Effector CD4-positive, alpha-beta T cell (primary cell): ENCODE data around the gene EPM2A.
"Not testable (repeated sequence)": the region's sequence is repeated elsewhere in the genome, so short reads cannot be mapped to it uniquely, and the experiment has no call there.

ENCODE experiments used
- DNase-seq: peaks from one replicate; pipeline ENCODE4 v3.0.0-alpha.2; 2020

Gene EPM2A

GRCh38 chr6:145729887-145730286, 5.4 kb downstream of the EPM2A start:
- DNase-seq: no peak

GRCh38 chr6:145728444-145729385, 6.6 kb downstream of the EPM2A start:
- DNase-seq: no peak

- no peak for DNase-seq
Measured at GRCh38 chr6:145727817-145728388, 7.4 kb downstream of the EPM2A start.

GRCh38 chr6:145725570-145725969, 9.8 kb downstream of the EPM2A start:
- no peak for DNase-seq

- no peak for DNase-seq
Measured at GRCh38 chr6:145723646-145724045, 11.7 kb downstream of the EPM2A start.

DNA sequence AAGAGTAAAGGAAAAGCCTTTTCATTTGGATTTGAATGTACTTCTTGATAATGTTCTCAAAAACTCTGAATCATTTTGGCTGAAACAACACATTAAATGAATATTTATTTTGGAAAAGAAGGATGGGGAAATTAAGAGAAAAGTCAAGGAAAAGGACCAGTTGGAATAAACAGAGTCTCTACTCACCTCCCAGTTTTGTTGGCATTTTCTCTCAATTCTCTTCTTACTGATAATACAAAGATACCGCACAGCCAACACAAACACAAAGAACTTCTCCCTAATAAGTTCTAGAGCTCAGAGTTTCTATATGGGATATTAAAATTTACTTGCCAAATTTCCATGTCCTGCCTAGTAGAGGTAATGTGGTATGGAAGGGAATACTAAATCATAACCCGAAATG, 13.1 kb downstream of the EPM2A start:
- DNase-seq: no peak

GRCh38 chr6:145721144-145721543, 14.2 kb downstream of the EPM2A start:
- no peak for DNase-seq

DNA sequence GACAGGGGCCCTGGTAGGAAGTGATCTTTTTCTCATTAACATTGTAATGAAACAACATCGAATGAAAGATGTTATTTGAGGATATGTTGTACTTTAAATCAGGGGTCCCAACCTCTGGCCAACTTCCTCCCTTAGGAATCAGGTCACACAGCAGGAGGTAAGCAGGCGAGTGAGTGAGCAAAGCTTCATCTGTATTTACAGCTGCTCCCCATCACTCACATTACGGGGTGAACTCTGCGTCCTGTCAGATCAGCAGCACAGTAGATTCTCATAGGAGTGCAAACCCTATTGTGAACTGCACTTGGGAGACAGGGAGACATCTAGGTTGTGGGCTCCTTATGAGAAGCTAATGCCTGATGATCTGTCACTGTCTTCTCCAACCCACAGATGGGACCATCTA, 19.9 kb downstream of the EPM2A start:
- no peak for DNase-seq

DNA sequence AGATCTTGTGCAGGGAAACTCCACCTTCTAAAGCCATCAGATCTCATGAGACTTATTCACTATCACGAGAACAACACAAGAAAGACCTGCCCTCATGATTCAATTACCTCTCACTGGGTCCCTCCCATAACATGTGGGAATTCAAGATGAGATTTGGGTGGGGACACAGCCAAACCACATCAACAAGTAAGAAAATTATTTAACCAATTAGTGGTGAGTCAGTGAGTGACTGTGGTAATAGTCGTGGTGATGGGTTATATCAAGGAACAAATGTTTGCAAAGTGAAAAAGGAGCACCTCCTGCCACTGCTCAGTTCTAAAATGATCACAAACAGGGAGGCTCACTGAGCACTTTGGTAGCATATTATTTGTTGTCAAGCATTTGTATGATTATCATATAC, 20.6 kb downstream of the EPM2A start:
- no peak for DNase-seq

- no peak for DNase-seq
Measured at GRCh38 chr6:145713773-145714172, 21.5 kb downstream of the EPM2A start.

GRCh38 chr6:145711372-145711771, 23.9 kb downstream of the EPM2A start:
- no peak for DNase-seq

DNA sequence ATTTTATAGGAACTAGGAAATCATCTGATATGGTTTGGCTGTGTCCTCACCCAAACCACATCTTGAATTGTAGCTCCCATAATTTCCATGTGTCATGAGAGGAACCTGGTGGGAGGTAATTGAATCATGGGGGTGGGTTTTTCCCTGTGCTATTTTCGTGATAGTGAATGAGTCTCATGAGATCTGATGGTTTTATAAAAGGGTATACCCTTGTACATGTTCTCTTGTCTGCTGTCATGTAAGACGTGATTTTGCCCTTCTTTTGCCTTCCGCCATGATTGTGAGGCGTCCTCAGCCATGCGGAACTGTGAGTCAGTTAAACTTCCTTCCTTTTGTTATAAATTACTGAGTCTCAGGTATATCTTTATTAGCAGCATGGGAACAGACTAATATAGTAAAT, 27.9 kb downstream of the EPM2A start:
- DNase-seq: no peak

DNA sequence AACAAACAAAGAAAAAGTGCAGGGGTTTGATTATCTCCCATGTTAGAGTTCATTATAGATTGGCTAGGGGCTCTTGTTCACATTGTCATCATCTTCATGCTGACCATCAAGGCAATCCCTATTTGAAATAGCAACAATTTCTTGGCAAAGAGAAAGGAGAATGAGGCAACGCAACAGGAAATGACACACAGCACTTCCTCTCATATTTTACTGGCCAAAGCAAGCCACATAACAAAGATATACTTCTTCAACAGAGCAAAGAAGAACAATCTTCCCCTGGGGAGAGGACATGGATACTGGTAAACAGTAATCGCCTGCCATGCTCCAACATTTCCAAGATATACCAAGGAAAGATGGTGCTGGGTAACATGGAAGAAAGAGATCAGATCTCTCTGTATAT, 29.8 kb downstream of the EPM2A start:
- no peak for DNase-seq

DNA sequence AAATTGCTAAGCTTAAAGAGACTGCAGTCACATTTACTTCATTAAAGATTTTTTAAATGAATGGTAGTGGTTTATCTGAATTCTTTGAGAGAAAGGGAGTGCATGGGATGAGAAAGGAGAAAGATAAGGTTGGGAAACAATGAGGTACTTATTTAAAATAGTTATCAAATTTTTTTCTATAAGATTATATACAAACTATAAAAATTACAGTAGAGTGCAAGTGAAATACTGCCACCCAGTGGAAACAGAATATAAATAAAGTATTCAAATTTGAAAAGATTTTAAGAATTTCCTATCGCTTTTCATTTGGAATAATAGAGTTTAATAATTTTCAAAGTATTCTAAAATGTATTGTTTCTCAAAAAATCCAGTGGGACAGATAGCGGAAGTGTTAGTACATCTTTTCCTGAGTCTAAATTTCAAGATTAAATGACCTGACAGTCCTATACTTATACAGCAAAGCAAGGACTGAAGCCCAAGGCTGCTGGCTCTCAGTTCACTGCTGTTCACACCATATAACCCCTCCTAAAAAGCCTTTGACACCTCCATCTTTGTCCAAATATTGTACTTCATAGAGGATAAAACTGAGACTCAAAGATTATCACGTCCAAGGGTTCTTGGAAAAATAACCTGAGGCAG, 31.1 kb downstream of the EPM2A start:
- no peak for DNase-seq

GRCh38 chr6:145699462-145699861, 35.9 kb downstream of the EPM2A start:
- no peak for DNase-seq

DNA sequence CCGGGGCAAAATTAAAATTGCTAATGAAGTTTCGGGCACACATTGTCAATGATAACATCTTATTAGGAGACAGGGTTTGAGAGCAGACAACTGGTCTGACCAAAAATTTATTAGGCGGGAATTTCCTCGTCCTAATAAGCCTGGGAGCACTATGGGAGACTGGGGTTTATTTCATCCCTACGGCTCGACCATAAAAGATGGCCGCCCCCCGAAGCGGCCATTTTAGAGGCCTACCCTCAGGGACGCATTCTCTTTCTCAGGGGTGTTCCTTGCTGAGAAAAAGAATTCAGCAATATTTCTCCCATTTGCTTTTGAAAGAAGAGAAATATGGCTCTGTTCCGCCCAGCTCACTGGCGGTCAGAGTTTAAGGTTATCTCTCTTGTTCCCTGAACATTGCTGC, 37.9 kb downstream of the EPM2A start:
- DNase-seq: not testable (repeated sequence)

GRCh38 chr6:145694083-145694737, 41.1 kb downstream of the EPM2A start:
- DNase-seq: no peak

DNA sequence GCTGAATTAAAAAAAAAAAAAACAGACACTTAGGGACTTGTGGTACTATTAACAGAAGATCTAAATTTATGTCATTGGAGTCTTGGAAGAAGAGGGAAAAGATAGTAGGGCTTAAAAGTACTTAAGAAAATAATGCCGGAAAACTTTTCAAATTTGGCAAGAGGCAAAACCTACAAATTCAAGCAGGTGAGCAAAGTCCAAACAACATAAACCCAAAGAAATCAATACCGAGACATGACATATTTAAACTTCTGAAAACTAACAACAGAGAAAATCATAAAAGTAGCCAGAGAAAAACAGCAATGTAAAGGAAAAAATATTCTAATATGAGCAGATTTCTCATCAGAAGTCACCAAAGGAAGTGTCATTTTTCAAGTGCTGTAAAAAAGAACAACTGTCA, 44.4 kb downstream of the EPM2A start:
- no peak for DNase-seq

DNA sequence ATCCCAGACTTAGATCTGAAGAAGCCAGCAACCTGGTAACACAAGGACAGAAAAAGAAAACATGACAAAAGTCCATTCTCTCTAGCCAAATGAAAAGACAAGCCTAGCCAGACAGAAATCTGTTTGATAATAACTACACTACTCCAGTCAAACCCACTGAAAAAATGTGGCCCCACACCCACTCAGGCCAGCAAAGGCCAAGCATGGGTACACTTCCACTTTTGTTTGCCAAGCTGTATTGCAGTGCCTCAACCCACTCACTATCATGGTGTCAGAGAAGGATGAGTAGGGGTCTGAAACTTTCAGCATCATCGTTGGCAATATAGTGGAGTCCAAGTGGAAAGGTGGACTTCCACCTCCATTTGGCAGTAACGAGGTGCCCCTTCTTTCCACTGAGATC, 45.8 kb downstream of the EPM2A start:
- DNase-seq: no peak

- no peak for DNase-seq
Measured at GRCh38 chr6:145688493-145688905, 46.8 kb downstream of the EPM2A start.

- DNase-seq: no peak
Measured at GRCh38 chr6:145685932-145686331, 49.4 kb downstream of the EPM2A start.

DNA sequence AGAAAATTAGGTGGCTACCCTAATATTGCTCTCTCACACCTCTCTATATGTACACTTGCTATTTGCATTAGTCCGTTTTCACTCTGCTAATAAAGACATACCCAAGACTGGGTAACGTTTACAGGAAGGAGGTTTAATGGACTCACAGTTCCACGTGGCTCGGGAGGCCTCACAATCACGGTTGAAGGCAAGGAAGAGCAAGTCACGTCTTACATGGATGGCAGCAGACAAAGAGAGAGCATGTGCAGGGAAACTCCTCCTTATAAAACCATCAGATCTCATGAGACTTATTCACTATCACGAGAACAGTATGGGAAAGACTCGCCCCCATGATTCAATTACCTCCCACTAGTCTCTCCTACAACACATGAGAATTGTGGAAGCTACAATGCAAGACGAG, 53.4 kb downstream of the EPM2A start:
- no peak for DNase-seq

DNA sequence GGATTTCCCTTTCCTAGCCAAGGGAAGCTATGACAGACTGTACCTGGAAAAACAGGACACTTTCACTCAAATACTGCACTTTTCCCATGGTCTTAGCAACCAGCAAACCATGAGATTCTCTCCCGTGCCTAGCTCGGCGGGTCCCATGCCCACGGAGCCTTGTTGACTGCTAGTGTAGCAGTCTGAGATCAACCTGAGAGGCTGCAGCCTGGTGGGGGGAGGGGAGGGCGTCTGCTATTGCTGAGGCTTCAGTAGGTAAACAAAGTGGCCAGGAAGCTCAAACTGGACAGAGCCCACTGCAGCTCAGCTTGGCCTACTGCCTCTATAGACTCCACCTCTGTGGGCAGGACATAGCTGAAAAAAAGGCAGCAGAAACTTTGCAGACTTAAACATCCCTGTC, 61.8 kb downstream of the EPM2A start:
- no peak for DNase-seq
